Heart right ventricle (tissue), 16 donors: ENCODE measurements around the gene KRT81. TPM values are rescaled to one million over a fixed set of nuclear protein-coding genes. Genes with fewer than 3 reads are reported as not detected.
A peak's percentile ranks its signal among the peaks of the same experiment; 100 is the strongest.
"Not testable (repeated sequence)": the region's sequence is repeated elsewhere in the genome, so short reads cannot be mapped to it uniquely, and the experiment has no call there.

ENCODE experiments used
- ATAC-seq, 8 donors: fragments of 200-7000 bp; cut with Tn5 transposase; one replicate each; pipeline ENCODE4 v1.9.1; 2020; ENCODE audit warnings: mild to moderate bottlenecking in 8 of 8, moderate library complexity in 8 of 8, moderate number of reproducible peaks in 1 of 8
- DNase-seq, 2 donors: peaks; one replicate each; pipeline ENCODE4 v3.0.0-alpha.2; 2020
- H3K27ac ChIP-seq, 10 donors: fragments of 200-600 bp; sonication (generic) in 2 of 10; one replicate each; pipeline versions ENCODE4 v1.5.0 to v1.8.0; 2020 to 2022; ENCODE audit warnings: mild to moderate bottlenecking in 3 of 10
- H3K27me3 ChIP-seq, 7 donors: fragments of 200-600 bp; one replicate each; pipeline ENCODE4 v1.8.0; 2021 to 2022; ENCODE audit warnings: mild to moderate bottlenecking in 2 of 7
- H3K36me3 ChIP-seq, 9 donors: fragments of 200-600 bp; sonication (generic) in 1 of 9; one replicate each; pipeline versions ENCODE4 v1.5.0 to v1.8.0; 2020 to 2022; ENCODE audit warnings: mild to moderate bottlenecking in 2 of 9
- H3K4me1 ChIP-seq, 9 donors: fragments of 200-600 bp; sonication (generic) in 1 of 9; one replicate each; pipeline versions ENCODE4 v1.5.0 to v1.8.0; 2020 to 2022; ENCODE audit warnings: mild to moderate bottlenecking in 4 of 9
- H3K4me3 ChIP-seq, 10 donors: fragments of 200-600 bp; sonication (generic) in 2 of 10; one replicate each; pipeline versions ENCODE4 v1.5.0 to v1.8.0; 2020 to 2022; ENCODE audit warnings: mild to moderate bottlenecking in 7 of 10, moderate library complexity in 2 of 10
- H3K9me3 ChIP-seq, 11 donors: fragments of 200-600 bp in 10 of 11; sonication (generic) in 2 of 11; one replicate each; pipeline versions ENCODE4 v1.5.0 to v1.8.0; 2013 to 2022; ENCODE audit warnings: mild to moderate bottlenecking in 2 of 11, control low read depth in 1 of 11, moderate library complexity in 1 of 11
- CTCF ChIP-seq, 9 donors: fragments of 200-600 bp; sonication (generic) in 2 of 9; IDR thresholded peaks; one replicate each; pipeline versions ENCODE4 v1.5.0 to v1.8.0; 2021 to 2022; ENCODE audit warnings: antibody characterized with exemption in 9 of 9, mild to moderate bottlenecking in 5 of 9, moderate library complexity in 1 of 9
- WGBS, 2 donors: extraction: QIAGEN DNeasy Blood & Tissue Kit; methylation state at CpG; one replicate each; pipeline ENCODE4 v1.1.7; 2013; ENCODE audit warnings: inconsistent platforms in 1 of 2; 5-methylcytosine and 5-hydroxymethylcytosine counted together
- intact Hi-C, 10 donors: fragments of 100-400 bp; cut with DNase I; formaldehyde crosslinking; loops; one replicate each; pipeline versions ENCODE4 v1.11.1 to v1.14.2; 2022
- polyA plus RNA-seq, 2 donors: library from polyadenylated mRNA; stranded (reverse); fragments of 200-250 nt; gene quantifications; one replicate each; pipeline ENCODE4 v1.2.3, GENCODE V29; 2013
- total RNA-seq, 10 donors: library from RNA; stranded (reverse); fragmentation: NEBNext Ultra II Directional in 3 of 10; extraction: Animal tissue kit (Norgen Biotek cat#: 25700) in 3 of 10; gene quantifications; one replicate each; pipeline versions ENCODE4 v1.2.1 to v1.2.4, GENCODE V29; 2021 to 2023
- donor health status: Arrhythmogenic right ventricular cardiomyopathy.
- donor health status: ischemic (EF 13 %, LVEDD 7.1; RV severe dilation, severe dysfunction).
- donor health status: healthy with polysubstance abuse.
- donor health status: DM: no; HTN: yes; CAD: no.
- donor health status: DM: no; HTN: no; CAD: no.
- donor health status: ischemic (EF 25% LVEDD 6.9; RV normal size, moderate dysfunction).
- donor health status: ischemic (EF 25% LVEDD 5.7; RV mildly dilated, moderate dysfunction).
- donor health status: healthy.
- donor health status: DM: yes; HTN: yes; CAD: no.
- donor health status: Ischemic cardiomyopathy.
- donor health status: ischemic (EF 35%, LVEDD 5.7; RV mildly dilated, moderate dysfunction).
- donor health status: nonischemic (EF 11% LVEDD 7.7; RV severe dilation, severe dysfunction).
- donor health status: DM: yes; HTN: yes; CAD: no.
- donor health status: PGD.
- donor health status: ischemic (EF 29% LVEDD 5.4; RV normal size, mild dysfunction).
- donor health status: nonischemic (EF 23%, LVEDD 6.1; RV moderate dilation, normal function).

Gene KRT81
- total and polyA plus RNA-seq, 12 donors, result not detected

- Histone ChIP-seq H3K27me3 (peaks cover 0 to 7% (median 1%) of the 10 kb centered on the region in 7 donors), H3K36me3 (no peaks in the 10 kb centered on the region), H3K4me1 (peaks cover 0 to 31% (median 18%) of the 10 kb centered on the region in 9 donors), H3K4me3 (no peak overlapping the region), H3K27ac (peak overlapping the region in 2 of 10 donors; percentile 17 to 64), H3K9me3 (no peaks in the 10 kb centered on the region)
- DNase-seq, result peak; percentile 56 to 64
- no peak for TF ChIP-seq CTCF (IDR thresholded peaks at IDR 0.05)
- WGBS, 2 donors, result 59 to 65% methylated on average over 12 of the region's 12 CpGs
- peak; percentile 58 to 87 (median 76) for ATAC-seq
- intact Hi-C loops, result no loop called here
Observed at GRCh38 chr12:52243856-52244614, 47.3 kb downstream of the KRT81 start.

GRCh38 chr12:52243259-52243855, 48.0 kb downstream of the KRT81 start:
- 69 to 73% methylated on average over 5 of the region's 5 CpGs for WGBS, 2 donors
- ATAC-seq, result no peak
- H3K27ac ChIP-seq, result peak overlapping the region in 1 of 10 donors; percentile 40

GRCh38 chr12:52242442-52243258, 48.7 kb downstream of the KRT81 start:
- 95 to 97% methylated on average over 11 of the region's 11 CpGs for WGBS, 2 donors
- Histone ChIP-seq H3K27ac (no peak overlapping the region), H3K4me1 (peaks cover 0 to 26% (median 14%) of the 10 kb centered on the region in 9 donors), H3K27me3 (peaks cover 0 to 4% (median 0%) of the 10 kb centered on the region in 7 donors), H3K9me3 (no peaks in the 10 kb centered on the region), H3K4me3 (no peak overlapping the region), H3K36me3 (no peaks in the 10 kb centered on the region)
- intact Hi-C loops, result no loop called here
- DNase-seq, result no peak
- ATAC-seq, result no peak
- no peak for TF ChIP-seq CTCF (IDR thresholded peaks at IDR 0.05)

More at GRCh38 chr12:52243259-52243855, 48.0 kb downstream of the KRT81 start:
- Histone ChIP-seq H3K4me1 (peaks cover 0 to 26% (median 14%) of the 10 kb centered on the region in 9 donors), H3K9me3 (no peaks in the 10 kb centered on the region), H3K36me3 (no peaks in the 10 kb centered on the region), H3K4me3 (no peak overlapping the region), H3K27me3 (peaks cover 0 to 4% (median 0%) of the 10 kb centered on the region in 7 donors)
- DNase-seq, result no peak
- intact Hi-C loops, result no loop called here
- no peak for TF ChIP-seq CTCF (IDR thresholded peaks at IDR 0.05)

- no peak for DNase-seq
- intact Hi-C loops, result no loop called here
- no peak for TF ChIP-seq CTCF (IDR thresholded peaks at IDR 0.05)
- H3K27ac ChIP-seq, result no peak overlapping the region
- no peaks in the 10 kb centered on the region for H3K9me3 ChIP-seq
- peaks cover 0 to 17% (median 14%) of the 10 kb centered on the region in 9 donors for H3K4me1 ChIP-seq
- ATAC-seq, result no peak
- H3K27me3 ChIP-seq, result peaks cover 0 to 4% (median 0%) of the 10 kb centered on the region in 7 donors
- 85% methylated on average over 11 of the region's 11 CpGs for WGBS, 2 donors
- H3K4me3 ChIP-seq, result no peak overlapping the region
- no peaks in the 10 kb centered on the region for H3K36me3 ChIP-seq
Observed at GRCh38 chr12:52241205-52241842, 50.0 kb downstream of the KRT81 start.

- intact Hi-C loops, DNase-seq: not testable (repeated sequence)
Observed at GRCh38 chr12:52240247-52240646, 51.1 kb downstream of the KRT81 start.

More at GRCh38 chr12:52240247-52240646, 51.1 kb downstream of the KRT81 start:
- H3K27me3 ChIP-seq, H3K9me3 ChIP-seq, H3K27ac ChIP-seq, H3K36me3 ChIP-seq, H3K4me3 ChIP-seq, ATAC-seq: not testable (repeated sequence)
- 87 to 94% methylated on average over 6 of the region's 6 CpGs for WGBS, 2 donors
- peaks cover 0 to 18% (median 14%) of the 10 kb centered on the region in 9 donors for H3K4me1 ChIP-seq
